ENCODE measurements around the gene GOLT1B.

DNA sequence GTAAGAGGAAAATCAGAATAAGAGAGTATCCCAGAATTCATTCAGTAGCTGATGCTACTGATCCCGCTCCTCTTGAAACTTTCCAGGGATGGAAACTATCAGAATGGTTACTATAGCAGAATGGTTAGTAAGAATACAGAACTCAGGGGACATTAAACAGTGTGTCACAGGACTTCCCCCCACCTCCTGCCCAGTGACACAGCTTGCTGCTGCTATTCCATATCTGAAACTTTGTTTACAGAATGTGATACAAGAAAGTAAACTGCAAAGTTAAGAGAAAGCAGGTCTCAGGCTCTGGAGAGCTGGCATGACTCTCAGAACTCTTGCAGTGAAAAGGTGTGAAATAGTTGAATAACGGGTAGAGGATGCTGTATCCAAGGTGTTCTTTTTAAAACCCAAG, 27.9 kb downstream of the GOLT1B start:
- TF ChIP-seq, protein P1, sequence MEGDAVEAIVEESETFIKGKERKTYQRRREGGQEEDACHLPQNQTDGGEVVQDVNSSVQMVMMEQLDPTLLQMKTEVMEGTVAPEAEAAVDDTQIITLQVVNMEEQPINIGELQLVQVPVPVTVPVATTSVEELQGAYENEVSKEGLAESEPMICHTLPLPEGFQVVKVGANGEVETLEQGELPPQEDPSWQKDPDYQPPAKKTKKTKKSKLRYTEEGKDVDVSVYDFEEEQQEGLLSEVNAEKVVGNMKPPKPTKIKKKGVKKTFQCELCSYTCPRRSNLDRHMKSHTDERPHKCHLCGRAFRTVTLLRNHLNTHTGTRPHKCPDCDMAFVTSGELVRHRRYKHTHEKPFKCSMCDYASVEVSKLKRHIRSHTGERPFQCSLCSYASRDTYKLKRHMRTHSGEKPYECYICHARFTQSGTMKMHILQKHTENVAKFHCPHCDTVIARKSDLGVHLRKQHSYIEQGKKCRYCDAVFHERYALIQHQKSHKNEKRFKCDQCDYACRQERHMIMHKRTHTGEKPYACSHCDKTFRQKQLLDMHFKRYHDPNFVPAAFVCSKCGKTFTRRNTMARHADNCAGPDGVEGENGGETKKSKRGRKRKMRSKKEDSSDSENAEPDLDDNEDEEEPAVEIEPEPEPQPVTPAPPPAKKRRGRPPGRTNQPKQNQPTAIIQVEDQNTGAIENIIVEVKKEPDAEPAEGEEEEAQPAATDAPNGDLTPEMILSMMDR (IDR thresholded peaks at IDR 0.05) = no peak
- TF ChIP-seq POLR2A (IDR thresholded peaks at IDR 0.05) = no peak

Measured in lower leg skin (tissue), 3 donors.